ENCODE results near the gene AUP1.

DNA sequence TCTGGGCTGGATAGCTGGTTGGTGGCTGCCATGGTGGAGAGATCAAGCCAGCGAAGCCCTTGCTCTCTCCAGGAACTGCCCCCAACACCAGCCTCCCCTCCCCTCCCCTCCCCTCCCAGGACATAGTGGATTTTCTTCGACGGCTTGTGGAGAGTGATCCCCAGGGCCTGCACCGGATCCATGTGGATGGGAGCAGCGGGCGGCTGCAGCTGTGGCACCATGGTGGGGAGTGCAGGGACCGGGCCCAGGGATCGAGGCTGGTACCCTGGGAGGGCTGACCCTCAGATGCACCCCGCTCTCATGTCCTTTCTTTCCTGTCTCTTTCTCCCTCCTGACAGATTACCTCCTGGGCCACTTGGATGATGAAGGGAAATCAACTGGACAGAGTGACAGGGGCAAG, 39.6 kb downstream of the AUP1 start:
- no peak for TF ChIP-seq POLR2A (IDR thresholded peaks at IDR 0.05)
- TF ChIP-seq, protein P1, sequence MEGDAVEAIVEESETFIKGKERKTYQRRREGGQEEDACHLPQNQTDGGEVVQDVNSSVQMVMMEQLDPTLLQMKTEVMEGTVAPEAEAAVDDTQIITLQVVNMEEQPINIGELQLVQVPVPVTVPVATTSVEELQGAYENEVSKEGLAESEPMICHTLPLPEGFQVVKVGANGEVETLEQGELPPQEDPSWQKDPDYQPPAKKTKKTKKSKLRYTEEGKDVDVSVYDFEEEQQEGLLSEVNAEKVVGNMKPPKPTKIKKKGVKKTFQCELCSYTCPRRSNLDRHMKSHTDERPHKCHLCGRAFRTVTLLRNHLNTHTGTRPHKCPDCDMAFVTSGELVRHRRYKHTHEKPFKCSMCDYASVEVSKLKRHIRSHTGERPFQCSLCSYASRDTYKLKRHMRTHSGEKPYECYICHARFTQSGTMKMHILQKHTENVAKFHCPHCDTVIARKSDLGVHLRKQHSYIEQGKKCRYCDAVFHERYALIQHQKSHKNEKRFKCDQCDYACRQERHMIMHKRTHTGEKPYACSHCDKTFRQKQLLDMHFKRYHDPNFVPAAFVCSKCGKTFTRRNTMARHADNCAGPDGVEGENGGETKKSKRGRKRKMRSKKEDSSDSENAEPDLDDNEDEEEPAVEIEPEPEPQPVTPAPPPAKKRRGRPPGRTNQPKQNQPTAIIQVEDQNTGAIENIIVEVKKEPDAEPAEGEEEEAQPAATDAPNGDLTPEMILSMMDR (IDR thresholded peaks at IDR 0.05): no peak
